NCI-H2029 (cell line): ENCODE data around the gene ARMC10.
"Not testable (repeated sequence)": the region's sequence is repeated elsewhere in the genome, so short reads cannot be mapped to it uniquely, and the experiment has no call there.

Experiments
- DNase-seq: peaks from one replicate; lab custom pipeline; 2025; lab: John Stamatoyannopoulos, UW

The ARMC10 gene

DNA sequence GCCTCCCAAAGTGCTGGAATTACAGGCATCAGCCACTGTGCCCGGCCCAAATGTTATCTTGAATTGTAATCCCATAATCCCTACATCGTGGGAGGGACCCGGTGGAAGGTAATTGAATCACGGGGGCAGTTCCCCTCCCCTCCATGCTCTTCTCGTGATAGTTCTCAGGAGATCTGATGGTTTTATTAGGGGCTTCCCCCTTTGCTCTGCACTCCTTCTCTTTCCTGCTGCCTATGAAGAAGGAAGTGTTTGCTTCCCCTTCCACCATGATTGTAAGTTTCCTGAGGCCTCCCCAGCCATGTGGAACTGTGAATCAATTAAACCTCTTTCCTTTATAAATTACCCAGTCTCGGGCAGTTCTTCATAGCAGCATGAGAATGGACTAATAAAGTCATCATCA is 3.3 kb downstream of the ARMC10 start:
- DNase-seq, result not testable (repeated sequence)

DNA sequence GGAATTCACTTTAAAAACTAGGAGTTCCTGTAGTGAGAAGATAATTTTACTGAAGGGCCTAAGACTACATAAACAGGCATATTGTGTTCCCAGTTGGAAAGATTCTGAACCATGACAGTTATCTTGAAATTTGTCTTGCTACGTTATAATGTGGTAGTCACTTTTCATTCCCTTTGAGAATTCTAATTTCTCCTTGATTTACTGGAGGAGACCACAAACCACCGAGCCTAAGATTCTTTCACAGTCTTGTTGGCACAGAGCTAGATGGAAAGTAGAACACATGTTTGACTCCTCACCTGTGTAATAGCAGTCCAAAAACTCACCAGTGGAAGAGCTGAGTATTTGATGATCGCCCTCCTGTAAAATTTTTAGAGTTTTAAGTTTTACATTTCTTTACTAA is 4.9 kb downstream of the ARMC10 start:
- no peak for DNase-seq

DNA sequence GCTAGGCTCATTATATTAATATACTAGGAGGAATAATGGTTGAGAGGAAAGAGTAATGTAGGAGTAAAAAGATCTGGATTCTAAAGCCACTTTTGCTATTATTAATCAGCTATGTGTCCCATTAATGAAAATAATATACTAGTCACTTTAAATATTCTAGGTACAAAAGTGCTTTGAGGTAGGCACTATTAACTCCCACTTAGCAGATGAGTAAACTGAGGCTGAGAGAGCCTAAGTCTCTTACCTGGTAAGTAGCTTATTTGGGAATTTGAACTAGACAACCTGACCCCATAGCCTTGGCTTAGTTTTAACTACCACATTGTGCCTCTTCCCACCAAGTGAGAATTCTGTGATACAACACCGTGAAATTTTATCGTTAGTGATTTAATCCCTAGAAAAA is 6.0 kb downstream of the ARMC10 start:
- no peak for DNase-seq

DNA sequence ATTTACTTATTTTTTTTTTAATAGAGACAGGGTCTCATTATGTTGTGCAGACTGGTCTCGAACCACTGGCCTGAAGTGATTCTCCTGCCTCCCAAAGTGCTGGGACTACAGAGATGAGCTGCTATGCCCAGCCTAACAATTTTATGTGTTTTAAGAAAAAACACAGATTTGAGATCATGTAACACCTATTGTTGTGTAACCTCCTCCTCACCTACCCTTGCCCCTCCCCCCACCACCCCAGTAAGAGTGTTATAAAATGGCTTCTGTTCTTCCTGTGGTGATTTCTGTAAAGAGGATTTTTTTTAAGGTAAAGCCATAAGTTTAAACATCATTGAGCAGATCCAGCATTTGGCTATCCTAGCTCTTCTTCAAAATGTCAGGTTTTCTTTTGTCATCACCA is 7.6 kb downstream of the ARMC10 start:
- DNase-seq, result no peak

DNA sequence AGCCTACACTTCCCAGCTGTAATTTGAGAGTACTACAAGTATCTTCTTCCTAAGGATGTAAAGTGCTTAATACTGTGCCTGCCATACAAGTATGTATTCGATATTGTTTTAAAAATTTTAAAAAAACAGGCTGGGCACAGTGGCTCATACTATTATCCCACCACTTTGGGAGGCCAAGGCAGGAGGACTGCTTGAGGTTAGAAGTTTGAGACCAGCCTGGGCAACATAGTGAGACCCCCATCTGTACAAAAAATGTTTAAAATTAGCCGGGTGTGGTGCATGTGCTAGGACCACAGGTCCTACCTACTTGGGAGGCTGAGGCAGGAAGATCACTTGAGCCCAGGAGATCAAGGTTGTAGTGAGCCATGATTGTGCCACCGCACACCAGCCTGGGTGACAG is 8.3 kb downstream of the ARMC10 start:
- no peak for DNase-seq

DNA sequence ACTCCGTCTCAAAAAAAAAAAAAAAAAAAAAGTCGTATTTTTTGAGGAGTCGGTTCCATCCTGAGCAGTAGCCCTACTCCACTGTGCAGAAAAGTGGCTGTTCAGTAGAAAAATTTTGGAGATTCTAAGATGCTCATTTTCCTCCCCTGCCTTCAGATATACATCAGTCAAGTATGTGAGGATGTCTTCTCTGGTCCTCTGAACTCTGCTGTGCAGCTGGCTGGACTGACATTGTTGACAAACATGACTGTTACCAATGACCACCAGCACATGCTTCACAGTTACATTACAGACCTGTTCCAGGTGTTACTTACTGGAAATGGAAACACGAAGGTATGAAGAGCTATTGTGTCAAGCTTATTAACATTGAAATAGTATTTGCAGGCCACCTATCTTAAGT is 17.4 kb downstream of the ARMC10 start:
- not testable (repeated sequence) for DNase-seq

DNA sequence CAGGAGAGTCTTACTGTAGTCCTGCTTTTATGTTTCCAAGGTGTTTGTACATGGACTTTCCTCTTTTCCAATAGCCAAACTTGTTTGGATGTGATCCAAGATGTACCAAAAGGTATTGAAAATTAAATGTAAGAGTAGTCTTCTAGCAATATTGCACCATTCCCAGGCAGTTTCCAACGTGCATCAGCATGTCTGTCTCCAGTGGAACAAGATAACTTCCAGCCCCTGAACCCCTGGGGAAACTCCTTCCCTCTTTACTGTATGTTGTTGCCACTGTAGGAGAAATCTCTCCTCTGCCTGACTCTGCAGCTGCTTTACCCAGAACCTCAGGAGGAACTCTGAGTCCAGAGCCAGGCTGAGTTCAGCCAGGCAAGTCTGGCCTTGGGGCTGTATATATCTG is 18.5 kb downstream of the ARMC10 start:
- DNase-seq, result no peak

DNA sequence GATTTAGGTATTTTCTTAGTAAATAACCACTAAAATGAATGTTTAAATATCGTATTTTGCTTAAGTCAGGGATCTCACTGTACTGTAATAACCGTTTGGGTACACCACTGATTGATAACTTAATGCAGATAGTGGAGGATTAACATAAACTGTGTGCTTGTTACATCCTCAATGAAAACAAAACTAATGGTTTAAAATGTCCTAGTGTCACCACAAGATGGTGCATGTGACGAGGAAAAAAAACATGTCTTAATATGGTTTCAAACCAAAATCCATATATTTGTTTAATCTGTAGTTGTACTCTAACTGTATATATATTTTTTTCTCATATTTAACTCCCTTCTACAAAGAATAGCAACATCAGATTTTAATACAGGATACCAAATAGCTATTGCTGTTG is 19.2 kb downstream of the ARMC10 start:
- no peak for DNase-seq

DNA sequence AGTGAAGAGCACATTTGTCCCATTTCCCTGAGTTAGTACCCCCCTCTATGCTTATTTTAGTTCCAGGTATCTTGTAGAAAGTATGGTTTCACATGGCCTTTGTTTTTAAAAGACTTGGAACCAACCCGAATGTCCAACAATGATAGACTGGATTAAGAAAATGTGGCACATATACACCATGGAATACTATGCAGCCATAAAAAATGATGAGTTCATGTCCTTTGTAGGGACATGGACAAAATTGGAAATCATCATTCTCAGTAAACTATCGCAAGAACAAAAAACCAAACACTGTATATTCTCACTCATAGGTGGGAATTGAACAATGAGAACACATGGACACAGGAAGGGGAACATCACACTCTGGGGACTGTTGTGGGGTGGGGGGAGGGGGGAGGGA is 20.6 kb downstream of the ARMC10 start:
- DNase-seq, result not testable (repeated sequence)

DNA sequence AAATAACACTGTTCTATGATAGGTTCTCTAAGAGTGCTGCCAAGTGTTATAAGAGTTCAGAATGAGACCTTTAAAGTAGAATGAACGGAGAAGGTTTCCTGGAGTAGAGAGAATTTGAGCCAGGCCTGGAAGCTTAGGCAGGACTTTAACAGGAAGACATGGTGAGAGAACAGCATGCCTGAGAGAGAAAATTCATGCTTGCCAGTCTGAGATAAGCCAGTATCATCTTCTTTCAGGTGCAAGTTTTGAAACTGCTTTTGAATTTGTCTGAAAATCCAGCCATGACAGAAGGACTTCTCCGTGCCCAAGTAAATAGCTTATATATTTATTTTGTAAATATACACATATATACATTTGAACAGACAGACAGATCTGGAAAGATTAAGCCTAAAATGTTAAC is 22.1 kb downstream of the ARMC10 start:
- DNase-seq, result no peak

DNA sequence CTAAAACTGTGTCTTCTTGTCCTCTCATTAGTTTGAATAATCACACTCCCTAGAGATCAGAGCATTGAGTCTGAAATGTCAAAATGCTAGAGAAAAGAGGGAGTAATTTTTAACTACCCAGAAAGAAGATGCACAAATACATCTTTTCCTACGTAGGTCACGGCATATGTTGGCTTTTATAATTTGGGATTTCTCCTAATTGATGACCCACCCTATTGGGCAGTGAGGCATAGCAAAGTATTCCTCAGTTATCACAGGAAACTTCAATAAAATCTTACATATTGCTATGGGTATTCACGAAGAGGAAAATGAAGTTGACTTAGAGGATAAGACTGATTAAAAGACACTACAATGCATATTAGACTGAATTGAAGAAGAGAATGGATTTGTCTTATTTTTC is 25.4 kb downstream of the ARMC10 start:
- no peak for DNase-seq

DNA sequence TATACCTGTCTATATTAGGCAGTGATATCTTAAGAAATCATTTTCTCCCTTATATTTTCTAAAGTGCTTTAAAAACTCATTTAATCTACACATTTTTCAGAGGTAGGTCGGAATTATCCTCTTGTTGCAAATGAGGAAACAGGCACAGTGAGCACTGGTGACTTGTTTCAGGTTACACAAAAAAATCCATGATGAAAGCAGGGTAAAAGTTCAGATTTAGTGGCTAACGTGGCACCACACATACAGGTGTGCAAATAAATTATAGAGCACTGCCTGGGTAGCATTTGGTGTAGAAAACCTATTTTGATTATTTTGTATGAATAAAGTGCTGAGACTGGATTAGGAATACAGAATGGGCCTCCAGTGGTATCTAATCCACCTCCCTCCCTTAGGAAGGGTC is 26.6 kb downstream of the ARMC10 start:
- no peak for DNase-seq

DNA sequence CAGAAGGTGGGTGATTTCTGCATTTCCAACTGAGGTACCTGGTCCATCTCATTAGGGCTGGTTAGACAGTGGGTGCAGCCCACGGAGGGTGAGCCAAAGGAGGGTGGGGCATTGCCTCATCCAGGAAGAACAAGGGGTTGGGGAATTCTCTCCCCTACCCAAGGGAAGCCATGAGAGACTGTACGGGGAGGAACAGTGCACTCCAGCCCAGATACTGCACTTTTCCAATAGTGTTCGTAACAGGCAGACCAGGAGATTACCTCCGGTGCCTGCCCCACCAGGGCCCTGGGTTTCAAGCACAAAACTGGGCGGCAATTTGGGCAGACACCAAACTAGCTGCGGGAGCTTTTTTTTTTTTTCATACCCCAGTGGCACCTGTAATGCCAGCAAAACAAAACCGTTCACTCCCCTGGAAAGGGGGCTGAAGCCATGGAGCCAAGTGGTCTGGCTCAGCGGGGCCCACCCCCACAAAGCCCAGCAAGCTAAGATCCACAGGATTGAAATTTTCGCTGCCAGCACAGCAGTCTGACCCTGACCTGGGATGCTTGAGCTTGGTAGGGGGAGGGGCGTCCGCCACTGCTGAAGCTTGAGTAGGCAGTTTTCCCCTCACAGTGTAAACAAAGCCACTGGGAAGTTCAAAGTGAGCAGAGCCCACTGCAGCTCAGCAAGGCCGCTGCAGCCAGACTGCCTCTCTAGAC is 31.2 kb downstream of the ARMC10 start:
- DNase-seq, result no peak

DNA sequence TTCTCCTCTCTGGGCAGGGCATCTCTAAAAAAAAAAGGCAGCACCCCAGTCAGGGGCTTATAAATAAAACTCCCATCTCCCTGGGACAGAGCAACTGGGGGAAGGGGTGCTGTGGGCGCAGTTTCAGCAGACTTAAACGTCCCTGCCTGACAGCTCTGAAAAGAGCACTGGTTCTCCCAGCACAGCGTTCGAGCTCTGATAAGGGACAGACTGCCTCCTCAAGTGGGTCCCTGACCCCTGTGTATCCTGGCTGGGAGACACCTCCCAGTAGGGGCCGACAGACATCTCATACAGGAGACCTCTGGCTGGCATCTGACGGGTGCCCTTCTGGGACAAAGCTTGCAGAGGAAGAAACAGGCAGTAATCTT is 31.7 kb downstream of the ARMC10 start:
- not testable (repeated sequence) for DNase-seq

DNA sequence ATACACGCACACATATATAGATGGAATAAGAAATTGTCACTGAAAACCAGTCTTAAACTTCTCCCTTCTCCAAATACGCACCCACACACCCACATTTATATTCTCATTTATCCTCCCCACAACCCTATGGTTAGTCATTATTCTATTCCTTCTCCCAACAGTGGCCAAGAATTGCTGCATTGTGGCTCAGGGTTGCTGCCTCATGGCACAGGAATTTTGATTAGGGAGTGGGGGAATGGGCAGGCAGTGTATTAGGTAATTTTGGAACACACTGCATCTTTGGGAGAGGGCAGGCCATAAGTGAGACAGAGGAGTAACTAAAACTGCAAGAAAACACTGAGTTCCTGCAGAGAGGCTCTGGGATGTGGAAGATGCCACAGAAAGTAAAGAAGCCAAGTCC is 38.2 kb downstream of the ARMC10 start:
- no peak for DNase-seq

DNA sequence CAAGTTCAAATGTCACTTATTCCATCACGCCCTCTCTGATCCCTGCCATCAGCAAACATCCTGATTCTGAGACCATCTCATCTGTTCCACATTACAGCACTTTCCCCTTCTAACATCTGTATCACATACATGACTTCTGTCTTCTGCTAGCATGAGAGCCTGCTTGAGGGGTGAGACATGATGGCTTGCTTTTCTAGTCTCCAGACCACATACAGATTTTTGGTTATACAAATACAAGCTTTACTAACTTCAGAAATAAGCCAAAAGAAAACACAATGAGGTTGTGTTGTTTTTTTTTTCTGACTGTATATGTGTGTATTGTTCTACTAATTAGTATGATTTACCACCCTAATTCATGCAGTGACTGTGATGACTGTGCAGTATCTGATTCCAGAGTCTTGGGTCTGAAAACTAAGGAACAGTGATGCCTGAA is 39.7 kb downstream of the ARMC10 start:
- DNase-seq, result no peak

DNA sequence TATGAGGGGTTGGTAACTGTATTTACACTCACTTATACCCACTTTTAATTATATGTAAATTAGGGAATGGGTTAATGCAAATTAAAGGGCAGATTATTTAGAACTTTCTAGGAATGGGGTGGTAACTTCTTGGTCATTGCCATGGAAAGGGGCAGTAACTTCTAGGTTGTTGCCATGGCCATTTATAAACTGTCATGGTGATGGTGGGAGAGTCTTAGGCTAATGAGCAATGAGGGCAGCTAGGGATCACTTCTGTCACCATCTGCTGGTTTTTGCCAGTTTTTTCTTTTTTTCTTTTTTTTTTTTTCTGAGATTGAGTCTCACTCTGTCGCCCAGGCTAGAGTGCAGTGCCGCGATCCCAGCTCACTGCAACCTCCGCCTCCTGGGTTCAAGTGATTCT is 40.8 kb downstream of the ARMC10 start:
- no peak for DNase-seq

DNA sequence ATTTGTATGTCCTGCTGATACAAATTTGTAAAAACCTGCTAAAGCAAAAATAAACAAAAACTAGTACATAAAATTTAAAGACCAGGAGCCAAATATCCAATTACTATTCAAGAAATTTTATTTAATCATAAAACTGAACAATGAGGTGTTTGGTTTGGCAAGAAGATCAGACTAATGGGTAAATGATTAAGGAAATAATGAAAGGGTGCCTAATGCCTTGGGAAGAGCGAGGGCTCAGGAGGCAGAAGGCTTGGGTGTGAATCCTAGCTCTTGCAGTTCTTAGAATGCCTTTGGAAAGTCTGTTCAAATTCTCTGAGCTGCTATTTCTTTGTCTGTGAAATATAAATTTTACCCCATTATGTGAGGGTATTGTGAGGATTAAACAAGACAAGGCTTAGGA is 41.6 kb downstream of the ARMC10 start:
- no peak for DNase-seq

DNA sequence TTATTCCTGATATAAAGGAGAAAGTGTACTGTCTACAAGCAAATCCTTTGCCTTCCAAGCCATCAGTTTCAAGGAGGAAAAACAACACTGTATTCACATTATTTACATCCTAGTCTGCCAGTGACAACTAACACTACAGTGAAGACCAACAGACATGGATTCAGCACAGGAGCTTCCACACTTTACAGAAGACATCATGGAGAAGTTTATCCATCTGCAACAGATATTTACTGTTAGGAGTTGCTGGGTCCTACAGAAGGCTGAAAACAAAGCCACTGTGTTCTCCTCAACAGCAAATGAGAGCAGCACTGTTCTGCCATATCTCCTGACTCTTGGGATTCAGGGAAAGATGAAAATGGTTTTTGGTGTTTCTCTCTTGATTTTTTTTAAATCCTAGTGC is 42.1 kb downstream of the ARMC10 start:
- no peak for DNase-seq

DNA sequence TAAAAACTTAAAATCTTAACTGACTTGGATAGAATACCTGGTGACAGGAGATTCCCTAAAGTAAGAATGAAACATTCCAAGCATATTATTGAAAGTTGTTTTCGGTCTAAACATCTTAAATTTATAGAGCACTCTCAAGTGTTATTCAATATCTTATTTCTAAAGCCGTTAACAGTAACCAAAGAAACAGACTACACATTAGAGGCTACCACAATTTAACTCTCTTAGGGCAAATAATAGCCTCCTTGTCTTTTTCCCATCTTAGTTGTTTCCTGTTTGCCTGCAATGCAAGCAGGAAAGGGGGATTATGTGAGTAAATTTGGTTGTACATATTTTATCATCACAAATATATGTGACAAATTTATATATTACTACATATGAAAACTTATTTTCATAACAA is 42.5 kb downstream of the ARMC10 start:
- no peak for DNase-seq

DNA sequence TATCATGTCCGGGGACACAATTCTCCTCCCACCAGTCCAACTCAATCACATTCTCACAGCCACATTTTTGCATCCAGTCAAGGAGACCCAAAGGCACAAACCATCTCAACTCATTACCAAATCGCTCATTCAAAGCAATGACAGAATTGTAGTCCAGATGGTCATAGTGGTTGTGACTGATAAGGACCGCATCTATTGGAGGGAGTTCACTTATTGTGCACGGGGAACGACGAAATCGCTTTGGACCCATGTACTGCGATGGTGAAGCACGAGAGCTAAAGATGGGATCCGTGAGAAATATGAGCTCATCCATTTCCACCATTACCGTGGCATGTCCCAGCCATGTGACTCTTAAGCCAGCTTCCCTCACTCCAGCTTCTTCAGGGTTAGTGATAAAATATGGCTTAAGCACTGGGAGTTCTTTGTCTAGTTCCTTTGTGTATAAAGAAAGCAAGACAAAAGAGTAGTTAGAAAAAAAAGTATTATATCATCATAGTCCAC is 44.9 kb downstream of the ARMC10 start:
- DNase-seq, result no peak

DNA sequence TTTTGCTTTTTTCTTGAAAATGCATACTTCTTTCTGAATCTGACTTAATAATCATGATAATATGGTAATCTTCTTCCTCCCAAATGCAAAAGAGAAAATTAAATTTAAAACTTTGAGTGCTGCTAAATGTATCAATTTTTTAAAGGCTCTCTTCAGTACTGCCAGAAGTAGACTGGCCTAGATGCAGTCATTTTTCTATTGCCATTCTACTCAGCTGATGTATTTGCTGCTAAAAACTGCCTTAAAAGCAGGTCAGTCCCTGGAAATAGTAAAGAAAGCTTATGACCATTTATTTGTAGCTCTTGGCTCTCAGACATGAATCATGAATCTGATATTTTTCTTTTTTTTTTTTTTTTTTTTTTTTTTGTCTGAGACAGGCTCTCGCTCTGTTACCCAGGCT is 45.4 kb downstream of the ARMC10 start:
- no peak for DNase-seq

DNA sequence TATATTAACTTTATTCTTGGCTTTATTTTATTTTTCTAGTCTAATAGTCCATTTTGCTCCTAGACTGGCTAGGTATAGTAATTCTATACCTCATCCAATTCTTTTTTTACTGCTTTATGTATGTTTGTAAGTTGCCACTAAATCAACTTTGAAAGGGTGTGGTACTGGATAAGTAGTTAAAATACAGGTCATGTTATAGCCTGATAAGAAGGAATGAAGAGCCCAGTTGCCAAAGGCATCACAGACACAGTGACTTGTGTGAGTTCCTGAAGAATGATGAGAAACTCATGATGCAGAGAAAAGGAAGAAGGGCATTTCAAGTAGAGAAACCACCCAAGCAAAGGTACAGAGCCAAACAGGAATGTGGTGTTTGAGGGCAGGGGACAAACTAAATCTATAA is 46.7 kb downstream of the ARMC10 start:
- no peak for DNase-seq

DNA sequence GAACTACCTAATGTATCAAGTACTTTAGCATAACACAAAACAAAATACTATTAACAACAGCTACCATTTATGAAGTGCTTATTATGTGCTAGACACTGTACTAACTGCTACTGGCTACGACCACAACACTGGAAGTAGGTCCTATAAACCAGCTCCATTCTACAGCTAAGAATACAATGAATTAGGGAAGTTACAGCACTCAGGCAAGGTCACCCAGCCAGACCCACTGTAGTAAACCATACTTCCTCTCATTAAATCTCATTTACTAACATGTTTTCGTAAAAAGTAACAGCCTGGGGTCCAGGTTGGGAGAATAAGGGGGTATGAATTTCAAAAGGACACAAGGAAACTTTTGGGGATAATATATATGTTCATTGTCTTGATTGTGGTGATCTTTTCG is 48.6 kb downstream of the ARMC10 start:
- no peak for DNase-seq
